Choroid plexus epithelial cell (primary cell): ENCODE data around the gene EGFL6.
A peak's percentile ranks its signal among the peaks of the same experiment; 100 is the strongest.

Experiments used
- DNase-seq: peaks from one replicate; pipeline ENCODE4 v3.0.0-alpha.2; 2010; ENCODE audit warnings: low read depth
- H3K4me3 ChIP-seq: 2 replicates; pipeline ENCODE4 v1.5.1; 2011; ENCODE audit warnings: low read depth, mild to moderate bottlenecking, control low read depth, low read length, moderate library complexity
- CTCF ChIP-seq: conservative IDR thresholded peaks from 2 replicates; pipeline ENCODE4 v1.5.1; 2011; ENCODE audit warnings: low read depth, mild to moderate bottlenecking, control low read depth, inconsistent platforms, low read length, moderate library complexity

The EGFL6 gene

GRCh38 chrX:13652287-13652793 lies 82.9 kb downstream of the EGFL6 start:
- peak overlapping the region; percentile 54 for H3K4me3 ChIP-seq
- DNase-seq: peak; percentile 95
- no peak for TF ChIP-seq CTCF

GRCh38 chrX:13652850-13653693 lies 83.7 kb downstream of the EGFL6 start, which contains the start of gene TCEANC:
TSS of gene TCEANC (plus strand) at chrX:13653141. CDS start at chrX:13662509, 9,368 bp downstream.
- peak; percentile 98 for DNase-seq
- TF ChIP-seq CTCF: no peak
- H3K4me3 ChIP-seq: peak within 1 kb of the TSS; percentile 74

GRCh38 chrX:13654116-13654515 lies 84.7 kb downstream of the EGFL6 start:
- DNase-seq: no peak
- no peak for TF ChIP-seq CTCF
- H3K4me3 ChIP-seq: no peak overlapping the region

- no peak for DNase-seq
- no peak for TF ChIP-seq CTCF
- no peak overlapping the region for H3K4me3 ChIP-seq
Measured at GRCh38 chrX:13655674-13656073, 86.3 kb downstream of the EGFL6 start.

- TF ChIP-seq CTCF: peak; percentile 56
- H3K4me3 ChIP-seq: no peak overlapping the region
- peak; percentile 73 for DNase-seq
Measured at GRCh38 chrX:13658602-13659001, 89.2 kb downstream of the EGFL6 start.

GRCh38 chrX:13659063-13659462 lies 89.7 kb downstream of the EGFL6 start:
- H3K4me3 ChIP-seq: no peak overlapping the region
- no peak for TF ChIP-seq CTCF
- DNase-seq: peak; percentile 75

- H3K4me3 ChIP-seq: no peak overlapping the region
- TF ChIP-seq CTCF: no peak
- DNase-seq: no peak
Measured at GRCh38 chrX:13661735-13662288, 92.4 kb downstream of the EGFL6 start.
